Adrenal gland (tissue), 12 donors: ENCODE results near the gene BCL6. TPM values are rescaled to one million over a fixed set of nuclear protein-coding genes. Genes with fewer than 3 reads are reported as not detected.
A peak's percentile ranks its signal among the peaks of the same experiment; 100 is the strongest.

Source experiments
- DNase-seq, 7 donors: peaks; one replicate each; pipeline ENCODE4 v3.0.0-alpha.2; 2019 to 2020
- H3K27ac ChIP-seq, 5 donors: fragments of 200-600 bp; sonication (generic) in 4 of 5; 1 replicate in 3 of 5; 2 replicates in 2 of 5; pipeline versions ENCODE4 v1.5.1 to v1.8.0; 2016 to 2020; ENCODE audit warnings: mild to moderate bottlenecking in 1 of 5
- H3K27me3 ChIP-seq: fragments of 200-600 bp; 2 replicates; pipeline ENCODE4 v1.8.0; 2021
- H3K36me3 ChIP-seq, 2 donors: fragments of 200-600 bp; replicated peaks in 1 of 2; 1 replicate in 1 of 2; 2 replicates in 1 of 2; pipeline versions ENCODE4 v1.5.1 to v1.8.0; 2018 to 2022
- H3K4me1 ChIP-seq, 2 donors: fragments of 200-600 bp; replicated peaks in 1 of 2; 1 replicate in 1 of 2; 2 replicates in 1 of 2; pipeline versions ENCODE4 v1.5.1 to v1.8.0; 2018 to 2021
- H3K4me3 ChIP-seq, 4 donors: fragments of 200-600 bp; sonication (generic) in 3 of 4; one replicate each; pipeline ENCODE4 v1.5.1; 2016 to 2018
- H3K9me3 ChIP-seq, 3 donors: fragments of 200-600 bp; sonication (generic) in 1 of 3; replicated peaks in 1 of 3; 1 replicate in 2 of 3; 2 replicates in 1 of 3; pipeline versions ENCODE4 v1.5.1 to v1.8.0; 2016 to 2021
- CTCF ChIP-seq, 6 experiments: fragments of 450-650 bp in 4 of 6; fragments of 200-600 bp in 2 of 6; sonication (generic) in 1 of 6; IDR thresholded peaks; 1 replicate in 5 of 6; 2 replicates in 1 of 6; pipeline versions ENCODE4 v1.5.1 to v1.8.0; 2016 to 2021; ENCODE audit warnings: antibody characterized with exemption in 6 of 6, mild to moderate bottlenecking in 2 of 6, moderate library complexity in 1 of 6
- POLR2A ChIP-seq, 2 donors: fragments of 450-650 bp; IDR thresholded peaks; one replicate each; pipeline ENCODE4 v1.6.1; 2017; ENCODE audit warnings: antibody characterized with exemption in 2 of 2, mild to moderate bottlenecking in 2 of 2, moderate library complexity in 1 of 2
- WGBS, 4 donors: extraction: QIAGEN DNeasy Blood & Tissue Kit in 2 of 4; methylation state at CpG; one replicate each; pipeline versions ENCODE4 v1.1.5 to v1.1.7; 2013 to 2017; 5-methylcytosine and 5-hydroxymethylcytosine counted together
- intact Hi-C, 2 donors: fragments of 100-400 bp; cut with DNase I; formaldehyde crosslinking; loops; one replicate each; pipeline versions ENCODE4 v1.14.1 to v1.15.0; 2022 to 2023
- polyA plus RNA-seq, 3 donors: library from polyadenylated mRNA; stranded (reverse); fragments of 200-250 nt in 2 of 3; fragments of 350-450 nt in 1 of 3; fragmentation: Illumina TruSeq in 1 of 3; extraction: RNeasy Lipid Tissue Mini Kit (QIAGEN cat#74804) in 1 of 3; gene quantifications; one replicate each; pipeline ENCODE4 v1.2.3, GENCODE V29; 2013 to 2014
- total RNA-seq, 9 donors: library from RNA; depleted of rRNA in 4 of 9; stranded (reverse); fragments of >200 nt in 4 of 9; fragments of 120-200 nt in 1 of 9; fragmentation: NEBNext Ultra II Directional in 1 of 9; extraction: Animal tissue kit (Norgen Biotek cat#: 25700) in 1 of 9; gene quantifications; one replicate each; pipeline versions ENCODE4 v1.1.0 to v1.2.4, GENCODE V29; 2013 to 2023
- donor health status: healthy with polysubstance abuse.
- donor health status: Bipolar disorder and iron deficiency.
- donor health status: DM: yes; HTN: yes; CAD: no.
- donor health status: DM: no; HTN: no; CAD: no.
- donor health status: DM: no; HTN: no; CAD: no.
- donor health status: DM: yes; HTN: yes; CAD: no.

Gene BCL6
- total and polyA plus RNA-seq, 12 donors = 9.5 to 131 (median 79.8) TPM

- peak overlapping the region in 1 of 4 donors; percentile 82 for H3K4me3 ChIP-seq
These were observed 8.8 kb downstream of the BCL6 start for GRCh38 chr3:187736418-187736871.

GRCh38 chr3:187735837-187736236 lies 9.4 kb downstream of the BCL6 start:
- no peak for TF ChIP-seq CTCF (IDR thresholded peaks at IDR 0.05)
- no peak for TF ChIP-seq POLR2A (IDR thresholded peaks at IDR 0.05)
- WGBS, 4 donors = 28 to 39% (median 35%) methylated on average over 3 of the region's 3 CpGs
- intact Hi-C loops = loop anchor here in 1 of 2 donors (10.0 kb wide), 1 partner anchor 1409 kb away; no protein-coding TSS in a partner anchor
- Histone ChIP-seq H3K27ac (peak overlapping the region; percentile 40 to 100 (median 99)), H3K27me3 (no peaks in the 10 kb centered on the region), H3K4me3 (peak overlapping the region in 1 of 4 donors; percentile 82), H3K4me1 (peaks cover 35 to 37% of the 10 kb centered on the region in 2 donors), H3K9me3 (no peaks in the 10 kb centered on the region), H3K36me3 (peaks cover 0 to 41% of the 10 kb centered on the region in 2 donors)
- DNase-seq = peak in 3 of 7 donors; percentile 32 to 73 (median 53)

More at GRCh38 chr3:187736418-187736871, 8.8 kb downstream of the BCL6 start:
- Histone ChIP-seq H3K9me3 (no peaks in the 10 kb centered on the region), H3K27me3 (no peaks in the 10 kb centered on the region), H3K4me1 (peaks cover 36 to 37% of the 10 kb centered on the region in 2 donors), H3K36me3 (peaks cover 0 to 35% of the 10 kb centered on the region in 2 donors), H3K27ac (peak overlapping the region; percentile 40 to 100 (median 99))
- DNase-seq = peak; percentile 43 to 81 (median 72)
- 47 to 71% (median 51%) methylated on average over 8 of the region's 8 CpGs for WGBS, 4 donors
- TF ChIP-seq POLR2A (IDR thresholded peaks at IDR 0.05) (peak; percentile 5 to 62), CTCF (IDR thresholded peaks at IDR 0.05) (no peak)
- intact Hi-C loops = loop anchor here in 1 of 2 donors (10.0 kb wide), 1 partner anchor 1408 kb away; no protein-coding TSS in a partner anchor

- DNase-seq = no peak
- Histone ChIP-seq H3K4me3 (peak overlapping the region in 1 of 4 donors; percentile 82), H3K36me3 (peaks cover 0 to 46% of the 10 kb centered on the region in 2 donors), H3K9me3 (no peaks in the 10 kb centered on the region), H3K27ac (peak overlapping the region; percentile 14 to 100 (median 98)), H3K4me1 (peaks cover 31 to 33% of the 10 kb centered on the region in 2 donors), H3K27me3 (no peaks in the 10 kb centered on the region)
- intact Hi-C loops = loop anchor here in 1 of 2 donors (10.0 kb wide), 1 partner anchor 1409 kb away; no protein-coding TSS in a partner anchor
- TF ChIP-seq CTCF (IDR thresholded peaks at IDR 0.05) (no peak), POLR2A (IDR thresholded peaks at IDR 0.05) (no peak)
- 69 to 90% (median 80%) methylated on average over 3 of the region's 3 CpGs for WGBS, 4 donors
These were observed 9.9 kb downstream of the BCL6 start for GRCh38 chr3:187735383-187735782.

- Histone ChIP-seq H3K27me3 (no peaks in the 10 kb centered on the region), H3K4me1 (peaks cover 28 to 29% of the 10 kb centered on the region in 2 donors), H3K9me3 (no peaks in the 10 kb centered on the region), H3K36me3 (peaks cover 0 to 51% of the 10 kb centered on the region in 2 donors), H3K27ac (peak overlapping the region in 3 of 5 donors; percentile 40 to 100 (median 99)), H3K4me3 (peak overlapping the region in 1 of 4 donors; percentile 82)
- intact Hi-C loops = loop anchor here in 1 of 2 donors (10.0 kb wide), 1 partner anchor 1410 kb away; no protein-coding TSS in a partner anchor
- DNase-seq = no peak
- WGBS, 4 donors = 78 to 86% (median 83%) methylated on average over 3 of the region's 3 CpGs
- TF ChIP-seq POLR2A (IDR thresholded peaks at IDR 0.05) (no peak), CTCF (IDR thresholded peaks at IDR 0.05) (no peak)
These were observed 10.4 kb downstream of the BCL6 start for GRCh38 chr3:187734841-187735240.
